ENCODE measurements around the gene FRMD6.

DNA sequence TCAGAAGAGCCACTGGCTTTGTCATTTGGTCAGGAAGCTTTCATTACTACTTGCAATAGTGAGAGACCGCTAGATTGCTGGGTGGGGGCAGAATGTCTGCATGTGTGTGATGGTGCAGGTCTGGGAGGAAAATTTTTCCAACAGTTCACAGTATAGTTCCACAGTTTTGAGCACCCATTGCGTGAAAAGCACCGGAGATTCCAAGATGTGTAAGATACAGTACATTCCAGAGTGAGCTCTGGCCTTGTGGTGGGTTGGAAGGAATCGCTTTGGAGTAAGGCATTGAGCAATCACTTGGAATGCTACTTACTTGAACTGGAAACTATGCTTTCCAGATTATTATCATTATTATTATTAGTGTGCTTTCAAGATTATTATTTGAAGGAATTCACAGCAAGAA is 47.6 kb upstream of the FRMD6 start:
- no peak for TF ChIP-seq POLR2A (IDR thresholded peaks at IDR 0.05)
- TF ChIP-seq, protein P1, sequence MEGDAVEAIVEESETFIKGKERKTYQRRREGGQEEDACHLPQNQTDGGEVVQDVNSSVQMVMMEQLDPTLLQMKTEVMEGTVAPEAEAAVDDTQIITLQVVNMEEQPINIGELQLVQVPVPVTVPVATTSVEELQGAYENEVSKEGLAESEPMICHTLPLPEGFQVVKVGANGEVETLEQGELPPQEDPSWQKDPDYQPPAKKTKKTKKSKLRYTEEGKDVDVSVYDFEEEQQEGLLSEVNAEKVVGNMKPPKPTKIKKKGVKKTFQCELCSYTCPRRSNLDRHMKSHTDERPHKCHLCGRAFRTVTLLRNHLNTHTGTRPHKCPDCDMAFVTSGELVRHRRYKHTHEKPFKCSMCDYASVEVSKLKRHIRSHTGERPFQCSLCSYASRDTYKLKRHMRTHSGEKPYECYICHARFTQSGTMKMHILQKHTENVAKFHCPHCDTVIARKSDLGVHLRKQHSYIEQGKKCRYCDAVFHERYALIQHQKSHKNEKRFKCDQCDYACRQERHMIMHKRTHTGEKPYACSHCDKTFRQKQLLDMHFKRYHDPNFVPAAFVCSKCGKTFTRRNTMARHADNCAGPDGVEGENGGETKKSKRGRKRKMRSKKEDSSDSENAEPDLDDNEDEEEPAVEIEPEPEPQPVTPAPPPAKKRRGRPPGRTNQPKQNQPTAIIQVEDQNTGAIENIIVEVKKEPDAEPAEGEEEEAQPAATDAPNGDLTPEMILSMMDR (IDR thresholded peaks at IDR 0.05) = no peak

Measured in ovary (tissue), 3 donors.